OCI-LY7 (cell line): ENCODE results near the gene ALB. TPM values are rescaled to one million over a fixed set of nuclear protein-coding genes. Genes with fewer than 3 reads are reported as not detected.

Source experiments
- BruUV-seq: library from RNA; stranded (reverse); fragments of 400-500 nt; replicated peaks from 2 replicates; lab custom pipeline; 2021; lab: Mats Ljungman, UMichigan
- CTCF ChIA-PET: fragments of 300-600 bp; sonication (Branson Sonifier 250); formaldehyde crosslinking; loops from one replicate; lab custom pipeline; 2022; ENCODE audit warnings: antibody characterized with exemption; ENCODE audit not compliant: unreplicated experiment; lab: Charles Lee
- POLR2A ChIA-PET: fragments of 300-600 bp; sonication (Branson Sonifier 250); formaldehyde crosslinking; loops from one replicate; lab custom pipeline; 2022; ENCODE audit warnings: antibody characterized with exemption; lab: Charles Lee
- DNase-seq: peaks from one replicate; pipeline ENCODE4 v3.0.0-alpha.2; 2015; ENCODE audit warnings: low spot score
- H2AFZ ChIP-seq: fragments of 200-600 bp; sonication (generic), shearing (Covaris generic); 2 replicates; pipeline ENCODE4 v1.6.1; 2014; ENCODE audit warnings: mild to moderate bottlenecking, antibody characterized with exemption, low read length, moderate library complexity
- H3K27ac ChIP-seq: fragments of 200-600 bp; sonication (generic); 2 replicates; pipeline ENCODE4 v1.5.1; 2014; ENCODE audit warnings: mixed run types, low read depth, mild to moderate bottlenecking, moderate library complexity, low read length, inconsistent platforms; ENCODE audit not compliant: poor library complexity, severe bottlenecking
- H3K36me3 ChIP-seq: fragments of 200-600 bp; sonication (generic); 2 replicates; pipeline ENCODE4 v1.6.1; 2014; ENCODE audit warnings: mild to moderate bottlenecking, antibody characterized with exemption, low read length, moderate library complexity, mixed read lengths; ENCODE audit not compliant: insufficient read depth
- H3K4me1 ChIP-seq: fragments of 200-600 bp; sonication (generic); 2 replicates; pipeline ENCODE4 v1.5.1; 2014; ENCODE audit warnings: mild to moderate bottlenecking, low read length; ENCODE audit not compliant: insufficient read depth, poor library complexity, severe bottlenecking
- H3K4me2 ChIP-seq: fragments of 200-600 bp; sonication (generic); 2 replicates; pipeline ENCODE4 v1.6.1; 2014; ENCODE audit warnings: mild to moderate bottlenecking, low read length
- H3K4me3 ChIP-seq: fragments of 200-600 bp; sonication (generic); 2 replicates; pipeline ENCODE4 v1.5.1; 2014; ENCODE audit warnings: mild to moderate bottlenecking, low read depth, low read length; ENCODE audit not compliant: poor library complexity, severe bottlenecking
- H3K79me2 ChIP-seq: fragments of 200-600 bp; sonication (generic); 2 replicates; pipeline ENCODE4 v1.6.1; 2016; ENCODE audit warnings: low read depth, mild to moderate bottlenecking, low read length, moderate library complexity, mixed read lengths; ENCODE audit not compliant: insufficient read depth
- H3K9me2 ChIP-seq: fragments of 200-600 bp; sonication (generic); 2 replicates; pipeline ENCODE4 v1.6.1; 2016; ENCODE audit warnings: mild to moderate bottlenecking, low read length, mixed read lengths; ENCODE audit not compliant: insufficient read depth
- H3K9me3 ChIP-seq: fragments of 200-600 bp; sonication (generic); 2 replicates; pipeline ENCODE4 v1.6.1; 2014; ENCODE audit warnings: mild to moderate bottlenecking, mixed run types, low read length, mixed read lengths
- H4K20me1 ChIP-seq: fragments of 200-600 bp; sonication (generic); 2 replicates; pipeline ENCODE4 v1.6.1; 2014; ENCODE audit warnings: mild to moderate bottlenecking, antibody characterized with exemption, low read length, moderate library complexity, mixed read lengths; ENCODE audit not compliant: insufficient read depth
- CTCF ChIP-seq: fragments of 200-600 bp; sonication (generic); conservative IDR thresholded peaks from 2 replicates; pipeline ENCODE4 v1.5.1; 2014; ENCODE audit warnings: mild to moderate bottlenecking, antibody characterized with exemption, low read length, moderate library complexity, mixed read lengths
- EZH2phosphoT487 ChIP-seq: fragments of 200-600 bp; sonication (generic); IDR thresholded peaks from 2 replicates; pipeline ENCODE4 v1.6.1; 2018; ENCODE audit warnings: low read depth, borderline replicate concordance, mild to moderate bottlenecking, mixed run types, antibody characterized with exemption, low read length, moderate library complexity, mixed read lengths
- intact Hi-C: fragments of 100-400 bp; cut with micrococcal nuclease; formaldehyde crosslinking; loops from one replicate; pipeline ENCODE4 v1.10.0; 2022; ENCODE audit not compliant: unreplicated experiment
- total RNA-seq, 2 experiments: library from RNA; depleted of rRNA in 1 of 2; stranded (reverse); fragments of >200 nt in 1 of 2; shearing (Covaris generic) in 1 of 2; gene quantifications; 2 replicates each; pipeline ENCODE4 v1.2.3, GENCODE V29; 2014 to 2022

The ALB gene
- total RNA-seq, 2 experiments from 2014 or later = not detected

GRCh38 chr4:73460913-73461522 is 56.9 kb downstream of the ALB start:
- CTCF ChIA-PET = no interaction called here

GRCh38 chr4:73468170-73468569 is 64.1 kb downstream of the ALB start:
- H3K4me2 ChIP-seq = no peak overlapping the region
- H3K79me2 ChIP-seq = no peaks in the 10 kb centered on the region
- H2AFZ ChIP-seq = no peak overlapping the region
- ChIA-PET CTCF (no interaction called here), POLR2A (interaction anchor here (1.4 to 1.5 kb wide), 2 partner anchors 30 to 185 kb away, joined by 3 to 4 read pairs; no protein-coding TSS in a partner anchor)
- TF ChIP-seq CTCF (no peak), EZH2phosphoT487 (no peak)
- H3K27ac ChIP-seq = no peak overlapping the region
- no peak for DNase-seq
- intact Hi-C loops = no loop called here
- H4K20me1 ChIP-seq = no peaks in the 10 kb centered on the region
- BruUV-seq = no TSS peak
- H3K9me2 ChIP-seq = no peaks in the 10 kb centered on the region
- H3K9me3 ChIP-seq = no peaks in the 10 kb centered on the region
- no peaks in the 10 kb centered on the region for H3K4me1 ChIP-seq
- no peaks in the 10 kb centered on the region for H3K36me3 ChIP-seq
- H3K4me3 ChIP-seq = no peak overlapping the region

More at GRCh38 chr4:73460913-73461522, 56.9 kb downstream of the ALB start:
- Histone ChIP-seq H3K36me3 (no peaks in the 10 kb centered on the region), H3K9me2 (no peaks in the 10 kb centered on the region), H3K4me3 (no peak overlapping the region), H3K4me2 (no peak overlapping the region), H3K4me1 (no peaks in the 10 kb centered on the region), H3K27ac (no peak overlapping the region), H3K9me3 (no peaks in the 10 kb centered on the region), H2AFZ (no peak overlapping the region), H4K20me1 (no peaks in the 10 kb centered on the region), H3K79me2 (no peaks in the 10 kb centered on the region)
- intact Hi-C loops = no loop called here
- DNase-seq = no peak
- TF ChIP-seq EZH2phosphoT487 (no peak), CTCF (no peak)
- POLR2A ChIA-PET = interaction anchor here (0.5 to 0.6 kb wide), 2 partner anchors 22 to 246 kb away, joined by 3 read pairs; no protein-coding TSS in a partner anchor
- BruUV-seq = no TSS peak

GRCh38 chr4:73470728-73471127 is 66.6 kb downstream of the ALB start:
- no peak overlapping the region for H2AFZ ChIP-seq
- no peaks in the 10 kb centered on the region for H3K4me1 ChIP-seq
- H3K9me3 ChIP-seq = no peaks in the 10 kb centered on the region
- TF ChIP-seq CTCF (no peak), EZH2phosphoT487 (no peak)
- H3K9me2 ChIP-seq = no peaks in the 10 kb centered on the region
- intact Hi-C loops = no loop called here
- H3K36me3 ChIP-seq = no peaks in the 10 kb centered on the region
- ChIA-PET CTCF (no interaction called here), POLR2A (no interaction called here)
- no peaks in the 10 kb centered on the region for H4K20me1 ChIP-seq
- no peak overlapping the region for H3K27ac ChIP-seq
- H3K79me2 ChIP-seq = no peaks in the 10 kb centered on the region
- no peak overlapping the region for H3K4me3 ChIP-seq
- no TSS peak for BruUV-seq
- no peak for DNase-seq
- no peak overlapping the region for H3K4me2 ChIP-seq
